Activated CD8-positive, alpha-beta T cell treated with anti-CD3 and anti-CD28 coated beads for 36 hours (primary cell): Measurements from ENCODE around the gene CILP. TPM values are rescaled to one million over a fixed set of nuclear protein-coding genes. Genes with fewer than 3 reads are reported as not detected.

ENCODE experiments used
- ATAC-seq: fragments of 200-7000 bp; cut with Tn5 transposase; one replicate; pipeline ENCODE4 v1.10.0; 2021; ENCODE audit warnings: mild to moderate bottlenecking, moderate library complexity
- CTCF ChIA-PET: fragments of 350-600 bp; sonication (Branson Sonifier 250); formaldehyde crosslinking; loops from one replicate; lab custom pipeline; 2021; ENCODE audit warnings: antibody characterized with exemption; lab: Charles Lee
- POLR2A ChIA-PET: fragments of 350-600 bp; sonication (Branson Sonifier 250); formaldehyde crosslinking; loops from one replicate; lab custom pipeline; 2021; ENCODE audit warnings: antibody characterized with exemption; lab: Charles Lee
- DNase-seq: peaks from one replicate; pipeline ENCODE4 v3.0.0-alpha.2; 2020
- H3K27ac Mint-ChIP-seq: one replicate; pipeline ENCODE4 v1.8.0; 2021; ENCODE audit warnings: mild to moderate bottlenecking, mixed read lengths
- H3K27me3 Mint-ChIP-seq: one replicate; pipeline ENCODE4 v1.8.0; 2021; ENCODE audit warnings: mixed read lengths
- H3K36me3 Mint-ChIP-seq: one replicate; pipeline ENCODE4 v1.8.0; 2021; ENCODE audit warnings: low read depth, mixed read lengths
- H3K4me1 Mint-ChIP-seq: one replicate; pipeline ENCODE4 v1.8.0; 2021; ENCODE audit warnings: low read depth, mixed read lengths
- H3K4me3 Mint-ChIP-seq: one replicate; pipeline ENCODE4 v1.8.0; 2021; ENCODE audit warnings: mild to moderate bottlenecking, moderate library complexity, mixed read lengths
- H3K9me3 Mint-ChIP-seq: one replicate; pipeline ENCODE4 v1.8.0; 2021; ENCODE audit warnings: mixed read lengths
- intact Hi-C: fragments of 100-400 bp; cut with micrococcal nuclease; formaldehyde crosslinking; loops from one replicate; pipeline ENCODE4 v1.10.0; 2022
- total RNA-seq, 2 experiments: library from RNA; stranded (reverse); gene quantifications; one replicate each; pipeline ENCODE4 v1.2.3, GENCODE V29; 2021
- TF ChIP-seq, protein P1 (sequence below): fragments of 200-600 bp; IDR thresholded peaks from one replicate; pipeline ENCODE4 v1.8.0; 2022; ENCODE audit warnings: antibody characterized with exemption, mild to moderate bottlenecking

CILP gene
- total RNA-seq, 2 experiments from 2014 or later = not detected

DNA sequence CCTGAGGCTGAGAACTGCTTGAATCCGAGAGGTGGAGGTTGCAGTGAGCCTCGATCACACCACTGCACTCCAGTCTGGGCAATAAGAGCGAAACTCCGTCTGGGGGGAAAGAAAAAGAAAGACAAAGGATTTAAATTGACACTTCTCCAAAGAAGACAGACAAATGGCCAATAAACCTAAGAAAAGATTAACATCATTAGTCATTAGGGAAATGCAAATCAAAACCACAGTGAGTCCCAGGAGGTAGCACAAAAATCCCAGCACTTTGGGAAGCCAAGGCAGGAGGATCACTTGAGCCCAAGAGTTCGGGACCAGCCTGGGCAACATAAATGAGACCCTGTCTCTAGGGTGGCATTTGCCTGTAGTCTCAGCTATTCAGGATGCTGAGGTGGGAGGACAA lies 38.7 kb downstream of the CILP start:
- DNase-seq (no peak), ATAC-seq (no peak)
- CTCF ChIA-PET = interaction anchor here (0.7 kb wide), 1 partner anchor 131 kb away, joined by 5 read pairs; no protein-coding TSS in a partner anchor
- H3K36me3 Mint-ChIP-seq = peaks cover 30% of the 10 kb centered on the region
- no peaks in the 10 kb centered on the region for H3K27me3 Mint-ChIP-seq
- H3K9me3 Mint-ChIP-seq = no peaks in the 10 kb centered on the region
- H3K4me3 Mint-ChIP-seq = no peak overlapping the region
- intact Hi-C loops = no loop called here
- TF ChIP-seq, protein P1, sequence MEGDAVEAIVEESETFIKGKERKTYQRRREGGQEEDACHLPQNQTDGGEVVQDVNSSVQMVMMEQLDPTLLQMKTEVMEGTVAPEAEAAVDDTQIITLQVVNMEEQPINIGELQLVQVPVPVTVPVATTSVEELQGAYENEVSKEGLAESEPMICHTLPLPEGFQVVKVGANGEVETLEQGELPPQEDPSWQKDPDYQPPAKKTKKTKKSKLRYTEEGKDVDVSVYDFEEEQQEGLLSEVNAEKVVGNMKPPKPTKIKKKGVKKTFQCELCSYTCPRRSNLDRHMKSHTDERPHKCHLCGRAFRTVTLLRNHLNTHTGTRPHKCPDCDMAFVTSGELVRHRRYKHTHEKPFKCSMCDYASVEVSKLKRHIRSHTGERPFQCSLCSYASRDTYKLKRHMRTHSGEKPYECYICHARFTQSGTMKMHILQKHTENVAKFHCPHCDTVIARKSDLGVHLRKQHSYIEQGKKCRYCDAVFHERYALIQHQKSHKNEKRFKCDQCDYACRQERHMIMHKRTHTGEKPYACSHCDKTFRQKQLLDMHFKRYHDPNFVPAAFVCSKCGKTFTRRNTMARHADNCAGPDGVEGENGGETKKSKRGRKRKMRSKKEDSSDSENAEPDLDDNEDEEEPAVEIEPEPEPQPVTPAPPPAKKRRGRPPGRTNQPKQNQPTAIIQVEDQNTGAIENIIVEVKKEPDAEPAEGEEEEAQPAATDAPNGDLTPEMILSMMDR = no peak
- peaks cover 4% of the 10 kb centered on the region for H3K4me1 Mint-ChIP-seq
- H3K27ac Mint-ChIP-seq = no peak overlapping the region
- POLR2A ChIA-PET = no interaction called here

DNA sequence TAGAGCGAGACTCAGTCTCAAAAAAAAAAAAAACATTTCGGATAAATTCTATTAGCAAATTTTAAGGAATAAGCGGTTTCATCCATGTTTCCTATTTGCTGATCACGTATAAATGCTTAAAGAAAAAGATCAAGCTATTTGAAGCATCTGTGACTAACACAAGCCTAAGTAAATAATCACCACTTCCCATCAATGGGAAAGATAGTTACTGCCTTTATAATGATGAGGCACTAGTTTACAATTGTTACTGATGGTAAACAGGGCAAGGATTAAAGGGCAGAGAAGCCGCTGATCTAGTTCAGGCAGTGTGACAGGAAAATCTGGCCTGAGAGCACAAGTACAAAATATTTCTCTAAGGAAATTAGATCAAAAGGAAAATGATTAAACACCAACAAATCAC lies 39.8 kb downstream of the CILP start:
- no peak for ATAC-seq
- Mint-ChIP-seq H3K36me3 (peaks cover 27% of the 10 kb centered on the region), H3K9me3 (no peaks in the 10 kb centered on the region), H3K4me3 (no peak overlapping the region), H3K27ac (no peak overlapping the region), H3K27me3 (no peaks in the 10 kb centered on the region), H3K4me1 (peaks cover 4% of the 10 kb centered on the region)
- DNase-seq = no peak
- TF ChIP-seq, protein P1 = no peak
- ChIA-PET CTCF (no interaction called here), POLR2A (no interaction called here)
- intact Hi-C loops = no loop called here

DNA sequence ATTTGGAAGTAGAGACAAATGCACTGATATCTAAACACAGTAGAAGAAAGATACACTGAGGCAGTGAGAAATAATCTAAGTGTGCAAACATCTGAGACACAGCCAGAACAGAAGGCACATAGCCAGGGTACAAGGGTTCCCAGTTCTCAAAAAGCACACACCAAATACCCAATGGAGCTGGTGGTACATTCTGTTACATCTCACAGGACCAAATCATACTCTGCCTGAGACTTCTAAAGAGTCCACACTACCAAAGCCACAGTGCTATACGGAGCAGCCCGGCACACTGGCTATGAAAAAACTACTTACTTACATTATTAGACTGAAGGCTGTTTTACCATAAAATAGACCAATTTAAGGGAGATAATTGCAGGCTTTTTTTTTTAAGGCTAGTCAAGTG lies 45.4 kb downstream of the CILP start:
- Mint-ChIP-seq H3K4me1 (peaks cover 8% of the 10 kb centered on the region), H3K9me3 (no peaks in the 10 kb centered on the region), H3K36me3 (peaks cover 9% of the 10 kb centered on the region), H3K27me3 (no peaks in the 10 kb centered on the region), H3K4me3 (no peak overlapping the region), H3K27ac (no peak overlapping the region)
- no peak for ATAC-seq
- POLR2A ChIA-PET = interaction anchor here (1.0 to 1.4 kb wide), 2 partner anchors 14 to 135 kb away, joined by 3 to 4 read pairs; no protein-coding TSS in a partner anchor
- CTCF ChIA-PET = interaction anchor here (1.0 to 1.2 kb wide), 2 partner anchors 17 to 100 kb away, joined by 3 to 4 read pairs; no protein-coding TSS in a partner anchor
- intact Hi-C loops = no loop called here
- DNase-seq = no peak
- TF ChIP-seq, protein P1 = no peak

DNA sequence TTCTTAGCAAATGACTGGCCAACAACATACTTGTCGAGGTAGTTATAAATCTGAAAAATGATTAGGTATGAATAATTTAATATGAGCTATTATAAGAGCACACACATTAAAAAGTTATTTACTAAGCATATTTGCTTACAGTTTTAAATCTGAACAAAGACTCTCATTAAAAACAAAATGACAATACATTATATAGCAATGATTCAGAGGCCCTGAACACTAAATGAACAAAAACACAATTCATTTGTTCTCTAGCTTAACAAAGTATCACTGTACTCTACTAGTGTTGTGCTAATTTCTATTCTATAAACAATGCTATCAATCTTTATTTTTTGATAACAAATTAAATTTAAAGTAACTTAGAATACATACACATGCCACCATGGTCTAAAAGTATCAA lies 47.1 kb downstream of the CILP start:
- no peak for DNase-seq
- ATAC-seq = no peak
- intact Hi-C loops = no loop called here
- Mint-ChIP-seq H3K9me3 (no peaks in the 10 kb centered on the region), H3K4me3 (no peak overlapping the region), H3K27ac (no peak overlapping the region), H3K36me3 (peaks cover 9% of the 10 kb centered on the region), H3K4me1 (peaks cover 8% of the 10 kb centered on the region), H3K27me3 (no peaks in the 10 kb centered on the region)
- POLR2A ChIA-PET = interaction anchor here (0.6 to 1.2 kb wide), 3 partner anchors 13 to 141 kb away, joined by 3 read pairs; partner anchors contain the start of gene RNU5B-1
- TF ChIP-seq, protein P1 = no peak
- CTCF ChIA-PET = interaction anchor here (0.7 to 1.5 kb wide), 4 partner anchors 18 to 222 kb away, joined by 3 to 4 read pairs (median 3); no protein-coding TSS in a partner anchor

DNA sequence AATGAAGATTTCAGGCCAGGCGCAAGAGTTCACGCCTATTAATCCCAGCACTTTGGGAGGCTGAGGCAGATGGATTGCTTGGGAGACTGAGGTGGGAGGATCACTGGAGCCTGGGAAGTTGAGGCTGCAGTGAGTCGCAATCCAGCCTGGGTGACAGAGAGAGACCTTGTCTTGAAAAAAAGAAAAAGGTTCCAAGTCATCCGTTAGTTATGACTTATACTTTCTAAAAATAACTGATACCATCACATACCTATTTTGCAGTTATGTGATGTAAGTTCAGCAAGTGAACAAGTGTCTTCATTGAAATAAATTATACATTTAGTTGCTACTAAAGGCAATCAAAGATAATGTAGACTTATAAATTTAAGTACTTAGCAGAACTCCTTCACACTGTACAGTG lies 48.2 kb downstream of the CILP start:
- POLR2A ChIA-PET = interaction anchor here (1.0 kb wide), 1 partner anchor 141 kb away, joined by 3 read pairs; the partner anchor contains the start of gene RNU5B-1
- CTCF ChIA-PET = interaction anchor here (1.2 kb wide), 1 partner anchor 45 kb away, joined by 3 read pairs; no protein-coding TSS in a partner anchor
- no peak for ATAC-seq
- TF ChIP-seq, protein P1 = no peak
- H3K4me1 Mint-ChIP-seq = peaks cover 8% of the 10 kb centered on the region
- intact Hi-C loops = no loop called here
- H3K27me3 Mint-ChIP-seq = no peaks in the 10 kb centered on the region
- DNase-seq = no peak
- no peak overlapping the region for H3K4me3 Mint-ChIP-seq
- no peaks in the 10 kb centered on the region for H3K9me3 Mint-ChIP-seq
- peaks cover 9% of the 10 kb centered on the region for H3K36me3 Mint-ChIP-seq
- no peak overlapping the region for H3K27ac Mint-ChIP-seq
